Measurements from ENCODE around the gene GRAMD1B.

DNA sequence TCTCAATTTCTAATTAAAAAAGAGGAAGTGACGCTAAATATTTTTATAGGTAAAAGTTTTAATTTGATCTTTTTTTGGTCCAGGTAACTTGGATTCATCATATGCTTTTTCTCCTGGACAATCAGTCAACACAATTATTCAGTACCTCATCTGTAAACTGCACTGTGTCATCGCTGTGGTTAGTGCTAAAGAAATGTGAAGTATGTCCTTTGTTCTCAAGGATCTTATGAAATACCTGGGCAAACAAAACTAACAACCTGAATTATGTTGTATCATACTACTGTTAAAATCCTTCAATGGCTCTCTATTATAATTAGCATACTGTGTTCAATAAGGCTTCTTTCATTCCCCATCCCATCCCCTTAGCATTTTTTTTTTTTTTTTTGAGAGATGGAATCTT is 244.2 kb downstream of the GRAMD1B start:
- no peak for TF ChIP-seq POLR2A (IDR thresholded peaks at IDR 0.05; ENCODE audit: low read length)
- no peak for TF ChIP-seq GATA1 (IDR thresholded peaks at IDR 0.05; ENCODE audit: low read depth, low read length)

Measured in erythroblast (primary cell).